PC-3 (cell line): ENCODE data around the gene CLEC17A. TPM values are rescaled to one million over a fixed set of nuclear protein-coding genes. Genes with fewer than 3 reads are reported as not detected.
"Not testable (repeated sequence)": the region's sequence is repeated elsewhere in the genome, so short reads cannot be mapped to it uniquely, and the experiment has no call there.

Experiments
- ATAC-seq: fragments of 200-7000 bp; cut with Tn5 transposase; 2 replicates; pipeline ENCODE4 v1.9.1; 2020; ENCODE audit warnings: mild to moderate bottlenecking, moderate library complexity
- BruUV-seq: library from RNA; stranded (reverse); fragments of 400-500 nt; replicated peaks from 2 replicates; lab custom pipeline; 2021; lab: Mats Ljungman, UMichigan
- CTCF ChIA-PET: fragments of 300-600 bp; sonication (Branson Sonifier 250); formaldehyde crosslinking; loops from one replicate; lab custom pipeline; 2022; ENCODE audit warnings: antibody characterized with exemption; lab: Charles Lee
- POLR2A ChIA-PET: fragments of 300-600 bp; sonication (Branson Sonifier 250); formaldehyde crosslinking; loops from one replicate; lab custom pipeline; 2022; ENCODE audit warnings: antibody characterized with exemption; ENCODE audit not compliant: unreplicated experiment; lab: Charles Lee
- DNase-seq: peaks from one replicate; pipeline ENCODE4 v3.0.0-alpha.2; 2015
- H2AFZ ChIP-seq: fragments of 300-600 bp; sonication (generic); 2 replicates; pipeline ENCODE4 v1.6.0; 2016; ENCODE audit warnings: antibody characterized with exemption, low read length
- H3F3A ChIP-seq: fragments of 300-600 bp; sonication (generic); one replicate; pipeline ENCODE4 v1.6.0; 2017; ENCODE audit warnings: antibody characterized with exemption, low read length, control low read depth, mild to moderate bottlenecking; ENCODE audit not compliant: unreplicated experiment
- H3K27ac ChIP-seq: fragments of 300-600 bp; sonication (generic); 2 replicates; pipeline ENCODE4 v1.5.1; 2016; ENCODE audit warnings: mild to moderate bottlenecking, low read length
- H3K27me3 ChIP-seq: fragments of 300-600 bp; sonication (generic); 2 replicates; pipeline ENCODE4 v1.6.1; 2016; ENCODE audit warnings: low read length, mixed read lengths
- H3K36me3 ChIP-seq: fragments of 300-600 bp; sonication (generic); 2 replicates; pipeline ENCODE4 v1.6.1; 2016; ENCODE audit warnings: low read depth, mixed run types, low read length, mixed read lengths
- H3K4me1 ChIP-seq: fragments of 300-600 bp; sonication (generic); 2 replicates; pipeline ENCODE4 v1.5.1; 2016; ENCODE audit warnings: low read length; ENCODE audit not compliant: insufficient read depth
- H3K4me2 ChIP-seq: fragments of 300-600 bp; sonication (generic); 2 replicates; pipeline ENCODE4 v1.6.0; 2016; ENCODE audit warnings: low read length
- H3K4me3 ChIP-seq: fragments of 300-600 bp; sonication (generic); 2 replicates; pipeline ENCODE4 v1.5.1; 2016; ENCODE audit warnings: mild to moderate bottlenecking, low read length, mixed read lengths
- H3K79me2 ChIP-seq: fragments of 300-600 bp; sonication (generic); 2 replicates; pipeline ENCODE4 v1.6.1; 2017; ENCODE audit warnings: low read length, mixed read lengths
- H3K9ac ChIP-seq: fragments of 300-600 bp; sonication (generic); 2 replicates; pipeline ENCODE4 v1.6.0; 2016; ENCODE audit warnings: mild to moderate bottlenecking, low read length
- H3K9me2 ChIP-seq: fragments of 300-600 bp; sonication (generic); replicated peaks from 2 replicates; pipeline ENCODE4 v1.6.1; 2016; ENCODE audit warnings: mixed run types, low read length, mixed read lengths
- H3K9me3 ChIP-seq: fragments of 300-600 bp; sonication (generic); 2 replicates; pipeline ENCODE4 v1.6.1; 2016; ENCODE audit warnings: low read length, mixed read lengths
- H4K20me1 ChIP-seq: fragments of 300-600 bp; sonication (generic); 2 replicates; pipeline ENCODE4 v1.6.1; 2016; ENCODE audit warnings: low read length, mixed read lengths
- EZH2 ChIP-seq: fragments of 300-600 bp; sonication (generic); IDR thresholded peaks from one replicate; pipeline ENCODE4 v1.6.1; 2017; ENCODE audit warnings: antibody characterized with exemption, mild to moderate bottlenecking, low read length; ENCODE audit not compliant: unreplicated experiment
- EZH2phosphoT487 ChIP-seq: fragments of 300-600 bp; sonication (generic); IDR thresholded peaks from 2 replicates; pipeline ENCODE4 v1.6.1; 2018; ENCODE audit warnings: mild to moderate bottlenecking, antibody characterized with exemption, low read length, borderline replicate concordance
- intact Hi-C: fragments of 100-400 bp; cut with micrococcal nuclease; formaldehyde crosslinking; loops from 2 replicates; pipeline ENCODE4 v1.9.0; 2023
- total RNA-seq: library from RNA; depleted of rRNA; stranded (reverse); fragments of >200 nt; gene quantifications from 2 replicates; pipeline ENCODE4 v1.2.3, GENCODE V29; 2014
- TF ChIP-seq, protein P1 (sequence below): fragments of 300-600 bp; sonication (generic); conservative IDR thresholded peaks from 2 replicates; pipeline ENCODE4 v1.5.1; 2017; ENCODE audit warnings: antibody characterized with exemption, low read depth, mild to moderate bottlenecking, low read length

CLEC17A gene
- total RNA-seq, 1 experiment from 2014 or later, result not detected

DNA sequence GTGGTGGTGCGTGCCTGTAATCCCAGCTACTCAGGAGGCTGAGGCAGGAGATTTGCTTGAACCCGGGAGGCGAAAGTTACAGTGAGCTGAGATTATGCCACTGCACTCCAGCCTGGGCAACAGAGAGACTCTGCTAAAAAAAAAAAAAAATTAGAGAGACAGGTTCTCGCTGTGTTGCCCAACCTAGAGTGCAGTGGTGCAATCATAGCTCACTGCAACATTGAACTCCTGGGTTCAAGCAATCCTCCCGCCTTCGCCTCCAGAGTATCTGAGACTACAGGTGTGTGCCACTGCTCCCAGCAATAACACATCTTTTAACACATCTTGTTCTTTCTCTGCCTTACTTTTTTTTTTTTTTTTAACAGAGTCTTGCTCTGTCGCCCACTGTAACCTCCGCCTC lies 32.7 kb downstream of the CLEC17A start:
- Histone ChIP-seq H3K36me3 (no peaks in the 10 kb centered on the region), H3K4me3 (no peak overlapping the region), H3K9me2 (no peaks in the 10 kb centered on the region), H3K79me2 (no peaks in the 10 kb centered on the region), H2AFZ (no peak overlapping the region), H3K27ac (no peak overlapping the region), H3K9ac (no peak overlapping the region), H3K9me3 (peaks cover 10% of the 10 kb centered on the region), H3K4me2 (no peak overlapping the region), H4K20me1 (no peaks in the 10 kb centered on the region), H3K4me1 (no peaks in the 10 kb centered on the region), H3F3A (no peaks in the 10 kb centered on the region), H3K27me3 (no peaks in the 10 kb centered on the region)
- CTCF ChIA-PET, result no interaction called here
- DNase-seq (no peak), ATAC-seq (no peak)
- intact Hi-C loops, result no loop called here
- POLR2A ChIA-PET, result no interaction called here
- TF ChIP-seq EZH2, result no peak
- no peak for TF ChIP-seq EZH2phosphoT487
- TF ChIP-seq, protein P1, sequence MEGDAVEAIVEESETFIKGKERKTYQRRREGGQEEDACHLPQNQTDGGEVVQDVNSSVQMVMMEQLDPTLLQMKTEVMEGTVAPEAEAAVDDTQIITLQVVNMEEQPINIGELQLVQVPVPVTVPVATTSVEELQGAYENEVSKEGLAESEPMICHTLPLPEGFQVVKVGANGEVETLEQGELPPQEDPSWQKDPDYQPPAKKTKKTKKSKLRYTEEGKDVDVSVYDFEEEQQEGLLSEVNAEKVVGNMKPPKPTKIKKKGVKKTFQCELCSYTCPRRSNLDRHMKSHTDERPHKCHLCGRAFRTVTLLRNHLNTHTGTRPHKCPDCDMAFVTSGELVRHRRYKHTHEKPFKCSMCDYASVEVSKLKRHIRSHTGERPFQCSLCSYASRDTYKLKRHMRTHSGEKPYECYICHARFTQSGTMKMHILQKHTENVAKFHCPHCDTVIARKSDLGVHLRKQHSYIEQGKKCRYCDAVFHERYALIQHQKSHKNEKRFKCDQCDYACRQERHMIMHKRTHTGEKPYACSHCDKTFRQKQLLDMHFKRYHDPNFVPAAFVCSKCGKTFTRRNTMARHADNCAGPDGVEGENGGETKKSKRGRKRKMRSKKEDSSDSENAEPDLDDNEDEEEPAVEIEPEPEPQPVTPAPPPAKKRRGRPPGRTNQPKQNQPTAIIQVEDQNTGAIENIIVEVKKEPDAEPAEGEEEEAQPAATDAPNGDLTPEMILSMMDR, result no peak
- BruUV-seq, result no TSS peak

DNA sequence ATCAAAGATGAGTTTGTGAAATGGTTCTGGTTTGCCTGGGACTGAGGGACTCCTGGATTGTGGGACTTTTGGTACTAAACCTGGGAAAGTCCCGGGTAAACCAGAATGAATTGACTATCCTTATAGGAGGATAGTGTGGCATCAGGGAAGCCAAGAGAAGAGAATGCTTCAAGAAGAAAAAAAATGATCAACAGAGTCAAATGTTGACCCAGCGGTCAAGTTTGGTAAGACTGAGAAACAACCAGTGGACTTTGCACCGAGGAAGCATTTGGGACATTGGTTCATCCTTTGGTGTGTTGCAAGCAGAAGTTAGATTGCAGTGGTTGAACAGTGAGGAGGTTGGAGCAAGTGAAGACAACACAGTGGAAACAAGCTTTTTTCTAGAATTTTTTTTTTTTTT lies 33.5 kb downstream of the CLEC17A start:
- ChIA-PET CTCF (no interaction called here), POLR2A (no interaction called here)
- intact Hi-C loops, result no loop called here
- Histone ChIP-seq H3K4me3 (no peak overlapping the region), H3K9me2 (no peaks in the 10 kb centered on the region), H3K4me2 (no peak overlapping the region), H3K9ac (no peak overlapping the region), H3F3A (no peaks in the 10 kb centered on the region), H3K9me3 (peaks cover 10% of the 10 kb centered on the region), H4K20me1 (no peaks in the 10 kb centered on the region), H3K27ac (no peak overlapping the region), H3K79me2 (no peaks in the 10 kb centered on the region), H3K4me1 (no peaks in the 10 kb centered on the region), H3K27me3 (no peaks in the 10 kb centered on the region), H3K36me3 (no peaks in the 10 kb centered on the region), H2AFZ (no peak overlapping the region)
- BruUV-seq, result no TSS peak
- no peak for ATAC-seq
- DNase-seq, result no peak
- TF ChIP-seq, protein P1, result no peak
- TF ChIP-seq EZH2phosphoT487 (no peak), EZH2 (no peak)

DNA sequence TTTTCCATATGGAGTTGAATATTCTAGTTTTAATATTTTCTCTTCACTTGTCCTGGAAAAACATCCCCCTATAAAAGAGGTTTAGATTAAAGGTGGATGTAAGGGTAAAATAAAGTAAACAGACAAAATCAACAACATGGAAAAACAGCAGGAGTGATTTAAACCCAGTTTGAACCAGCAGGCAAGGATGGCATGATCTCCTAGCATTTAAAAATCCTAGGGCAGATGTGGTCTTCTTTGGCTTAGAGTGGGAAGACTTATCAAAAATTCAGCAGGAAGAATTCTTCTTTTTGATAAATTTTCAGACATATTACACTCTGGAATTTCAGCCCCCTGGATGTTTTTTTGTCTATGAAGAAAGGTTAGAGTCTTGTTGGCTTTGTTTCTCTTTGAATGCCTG lies 36.5 kb downstream of the CLEC17A start:
- intact Hi-C loops, result no loop called here
- no peaks in the 10 kb centered on the region for H3K36me3 ChIP-seq
- no peaks in the 10 kb centered on the region for H3F3A ChIP-seq
- H3K4me1 ChIP-seq, result no peaks in the 10 kb centered on the region
- H3K4me3 ChIP-seq, result no peak overlapping the region
- H2AFZ ChIP-seq, result no peak overlapping the region
- POLR2A ChIA-PET, result no interaction called here
- DNase-seq, result no peak
- BruUV-seq, result no TSS peak
- H3K9me3 ChIP-seq, result peaks cover 10% of the 10 kb centered on the region
- no peaks in the 10 kb centered on the region for H3K79me2 ChIP-seq
- H4K20me1 ChIP-seq, result no peaks in the 10 kb centered on the region
- no peak for ATAC-seq
- H3K9ac ChIP-seq, result no peak overlapping the region
- no peaks in the 10 kb centered on the region for H3K9me2 ChIP-seq
- H3K27me3 ChIP-seq, result no peaks in the 10 kb centered on the region
- TF ChIP-seq EZH2 (no peak), EZH2phosphoT487 (no peak)
- TF ChIP-seq, protein P1, result no peak
- CTCF ChIA-PET, result no interaction called here
- H3K4me2 ChIP-seq, result no peak overlapping the region
- no peak overlapping the region for H3K27ac ChIP-seq

DNA sequence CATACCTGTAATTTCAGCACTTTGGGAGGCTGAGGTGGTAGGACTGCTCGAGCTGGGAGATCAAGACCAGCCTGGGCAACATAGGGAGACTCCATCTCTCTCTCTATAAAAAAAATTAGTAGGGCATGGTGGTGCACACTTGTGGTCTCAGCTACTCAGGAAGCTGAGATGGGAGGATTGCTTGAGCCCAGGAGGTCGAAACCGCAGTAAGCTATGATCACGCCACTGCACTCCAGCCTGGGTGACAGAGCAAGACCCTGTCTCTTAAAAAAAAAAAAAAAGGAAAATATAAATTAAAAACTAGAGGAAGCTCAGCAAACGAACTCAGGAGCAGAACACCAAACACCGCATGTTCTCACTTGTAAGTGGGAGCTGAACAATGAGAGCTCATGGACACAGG lies 41.6 kb downstream of the CLEC17A start:
- BruUV-seq, H3K27ac ChIP-seq, H3K9me2 ChIP-seq, H3K9me3 ChIP-seq, H3F3A ChIP-seq, H2AFZ ChIP-seq, H3K36me3 ChIP-seq, CTCF ChIA-PET, intact Hi-C loops, H4K20me1 ChIP-seq, H3K4me3 ChIP-seq, H3K27me3 ChIP-seq, H3K79me2 ChIP-seq, H3K4me2 ChIP-seq, H3K9ac ChIP-seq, ATAC-seq, DNase-seq, H3K4me1 ChIP-seq: not testable (repeated sequence)
- POLR2A ChIA-PET, result interaction anchor here (0.7 kb wide), 1 partner anchor 64 kb away, joined by 9 read pairs; no protein-coding TSS in a partner anchor
